Transverse colon (tissue), 4 donors: ENCODE data around the gene C3orf62.

Experiments
- EP300 ChIP-seq: sonication (generic); formaldehyde crosslinking; IDR thresholded peaks from one replicate; pipeline ENCODE4 v1.6.1; 2017; ENCODE audit warnings: antibody characterized with exemption, low read depth
- POLR2A ChIP-seq: fragments of 450-650 bp; IDR thresholded peaks from one replicate; pipeline ENCODE4 v1.6.1; 2016; ENCODE audit warnings: antibody characterized with exemption, mild to moderate bottlenecking, moderate library complexity
- POLR2AphosphoS5 ChIP-seq, 3 donors: sonication (generic); formaldehyde crosslinking; IDR thresholded peaks; one replicate each; pipeline ENCODE4 v1.6.1; 2016; ENCODE audit warnings: antibody characterized with exemption in 3 of 3
- TF ChIP-seq, protein P1 (sequence below), 5 experiments: fragments of 200-600 bp in 3 of 5; fragments of 450-650 bp in 2 of 5; sonication (generic) in 3 of 5; IDR thresholded peaks; 1 replicate in 2 of 5; 2 replicates in 3 of 5; pipeline ENCODE4 v1.5.1; 2016 to 2017; ENCODE audit warnings: antibody characterized with exemption in 5 of 5, inconsistent platforms in 3 of 5, mild to moderate bottlenecking in 2 of 5, moderate library complexity in 1 of 5

DNA sequence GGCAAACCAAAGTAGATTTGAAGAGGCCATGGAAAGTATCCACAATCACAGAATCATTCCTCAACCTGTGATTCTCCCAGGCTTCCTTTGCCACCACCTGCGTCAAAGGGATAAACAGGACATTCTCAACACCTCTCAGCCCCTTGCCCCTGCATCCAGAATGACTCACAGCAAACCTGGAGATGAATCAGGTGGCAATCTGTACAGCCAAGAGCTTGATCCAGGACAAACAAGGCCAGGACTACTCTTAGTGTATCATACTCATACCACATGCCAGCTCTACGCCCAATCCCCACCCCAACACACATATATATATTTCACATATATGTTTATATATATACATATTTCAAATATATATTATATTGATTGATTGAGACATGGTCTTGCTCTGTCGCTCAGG, 23.6 kb upstream of the C3orf62 start:
- TF ChIP-seq, protein P1, sequence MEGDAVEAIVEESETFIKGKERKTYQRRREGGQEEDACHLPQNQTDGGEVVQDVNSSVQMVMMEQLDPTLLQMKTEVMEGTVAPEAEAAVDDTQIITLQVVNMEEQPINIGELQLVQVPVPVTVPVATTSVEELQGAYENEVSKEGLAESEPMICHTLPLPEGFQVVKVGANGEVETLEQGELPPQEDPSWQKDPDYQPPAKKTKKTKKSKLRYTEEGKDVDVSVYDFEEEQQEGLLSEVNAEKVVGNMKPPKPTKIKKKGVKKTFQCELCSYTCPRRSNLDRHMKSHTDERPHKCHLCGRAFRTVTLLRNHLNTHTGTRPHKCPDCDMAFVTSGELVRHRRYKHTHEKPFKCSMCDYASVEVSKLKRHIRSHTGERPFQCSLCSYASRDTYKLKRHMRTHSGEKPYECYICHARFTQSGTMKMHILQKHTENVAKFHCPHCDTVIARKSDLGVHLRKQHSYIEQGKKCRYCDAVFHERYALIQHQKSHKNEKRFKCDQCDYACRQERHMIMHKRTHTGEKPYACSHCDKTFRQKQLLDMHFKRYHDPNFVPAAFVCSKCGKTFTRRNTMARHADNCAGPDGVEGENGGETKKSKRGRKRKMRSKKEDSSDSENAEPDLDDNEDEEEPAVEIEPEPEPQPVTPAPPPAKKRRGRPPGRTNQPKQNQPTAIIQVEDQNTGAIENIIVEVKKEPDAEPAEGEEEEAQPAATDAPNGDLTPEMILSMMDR (IDR thresholded peaks at IDR 0.05) = no peak
- no peak for TF ChIP-seq POLR2AphosphoS5 (IDR thresholded peaks at IDR 0.05)
- no peak for TF ChIP-seq POLR2A
- TF ChIP-seq EP300 = no peak
